Caco-2 (cell line): Measurements from ENCODE around the gene KSR2. TPM values are rescaled to one million over a fixed set of nuclear protein-coding genes. Genes with fewer than 3 reads are reported as not detected.

Experiments
- BruUV-seq: library from RNA; stranded (reverse); fragments of 400-500 nt; replicated peaks from 2 replicates; lab custom pipeline; 2021; lab: Mats Ljungman, UMichigan
- CTCF ChIA-PET: fragments of 300-600 bp; sonication (Branson Sonifier 250); formaldehyde crosslinking; loops from one replicate; lab custom pipeline; 2022; ENCODE audit warnings: antibody characterized with exemption; lab: Charles Lee
- POLR2A ChIA-PET: fragments of 300-600 bp; sonication (Branson Sonifier 250); formaldehyde crosslinking; loops from one replicate; lab custom pipeline; 2022; ENCODE audit warnings: antibody characterized with exemption; lab: Charles Lee
- DNase-seq, 2 experiments: peaks; one replicate each; pipeline versions ENCODE4 v3.0.0 to v3.0.0-alpha.2; 2020 to 2022
- H3K27me3 ChIP-seq: replicated peaks from 2 replicates; pipeline ENCODE4 v1.6.0; 2011; ENCODE audit warnings: low read length; ENCODE audit not compliant: control insufficient read depth, insufficient read depth
- H3K36me3 ChIP-seq: 2 replicates; pipeline ENCODE4 v1.5.1; 2011; ENCODE audit warnings: low read length; ENCODE audit not compliant: control insufficient read depth, insufficient read depth
- H3K4me1 ChIP-seq: fragments of 250-450 bp; sonication (Bioruptor Pico); 2 replicates; pipeline ENCODE4 v1.5.1; 2020; ENCODE audit warnings: mild to moderate bottlenecking
- H3K4me3 ChIP-seq: 2 replicates; pipeline ENCODE4 v1.5.1; 2011; ENCODE audit warnings: low read depth, mild to moderate bottlenecking, control low read depth, low read length
- H3K9me3 ChIP-seq: fragments of 250-450 bp; sonication (Bioruptor Pico); 2 replicates; pipeline ENCODE4 v1.5.1; 2020; ENCODE audit warnings: mild to moderate bottlenecking, moderate library complexity
- H3K27ac Mint-ChIP-seq: one replicate; pipeline ENCODE4 v1.8.0; 2022; ENCODE audit warnings: mixed read lengths; ENCODE audit not compliant: unreplicated experiment
- H3K27me3 Mint-ChIP-seq: one replicate; pipeline ENCODE4 v1.8.0; 2022; ENCODE audit warnings: mixed read lengths; ENCODE audit not compliant: insufficient read depth, unreplicated experiment
- H3K36me3 Mint-ChIP-seq: one replicate; pipeline ENCODE4 v1.8.0; 2022; ENCODE audit warnings: mild to moderate bottlenecking, mixed read lengths; ENCODE audit not compliant: insufficient read depth, unreplicated experiment
- H3K4me1 Mint-ChIP-seq: one replicate; pipeline ENCODE4 v1.8.0; 2022; ENCODE audit warnings: low read depth, mixed read lengths; ENCODE audit not compliant: unreplicated experiment
- H3K4me3 Mint-ChIP-seq: one replicate; pipeline ENCODE4 v1.8.0; 2022; ENCODE audit warnings: mild to moderate bottlenecking, moderate library complexity, mixed read lengths; ENCODE audit not compliant: unreplicated experiment
- H3K9me3 Mint-ChIP-seq: one replicate; pipeline ENCODE4 v1.8.0; 2022; ENCODE audit warnings: mixed read lengths; ENCODE audit not compliant: unreplicated experiment
- CTCF ChIP-seq, 2 experiments: fragments of 200-600 bp in 1 of 2; IDR thresholded peaks; 1 replicate in 1 of 2; 2 replicates in 1 of 2; pipeline versions ENCODE4 v1.5.1 to v1.8.0; 2011 to 2022; ENCODE audit warnings: antibody characterized with exemption in 1 of 2, control low read depth in 1 of 2, inconsistent platforms in 1 of 2, low read depth in 1 of 2, low read length in 1 of 2, mild to moderate bottlenecking in 1 of 2, moderate library complexity in 1 of 2; ENCODE audit not compliant: insufficient read depth in 1 of 2, severe bottlenecking in 1 of 2, unreplicated experiment in 1 of 2
- intact Hi-C: fragments of 100-400 bp; cut with micrococcal nuclease; formaldehyde crosslinking; loops from one replicate; pipeline ENCODE4 v1.10.0; 2022; ENCODE audit not compliant: unreplicated experiment
- total RNA-seq: library from RNA; stranded (reverse); gene quantifications from 2 replicates; pipeline ENCODE4 v1.2.3, GENCODE V29; 2022

KSR2 gene
- total RNA-seq, 1 experiment from 2014 or later = 0.66 TPM

GRCh38 chr12:117469883-117470483, 498.8 kb downstream of the KSR2 start:
- ChIA-PET POLR2A (no interaction called here), CTCF (no interaction called here)
- no peaks in the 10 kb centered on the region for H3K9me3 ChIP-seq
- TF ChIP-seq CTCF (IDR thresholded peaks at IDR 0.05; ENCODE audit: insufficient read depth in 1 of 2, low read depth in 1 of 2, low read length in 1 of 2, severe bottlenecking in 1 of 2, unreplicated experiment in 1 of 2) = no peak
- no TSS peak for BruUV-seq
- H3K36me3 ChIP-seq = no peaks in the 10 kb centered on the region
- Mint-ChIP-seq H3K36me3 (no peaks in the 10 kb centered on the region), H3K27ac (no peak overlapping the region), H3K4me3 (no peak overlapping the region), H3K9me3 (no peaks in the 10 kb centered on the region), H3K27me3 (peaks cover 5% of the 10 kb centered on the region), H3K4me1 (peaks cover 7% of the 10 kb centered on the region)
- no peak for DNase-seq
- peaks cover 12% of the 10 kb centered on the region for H3K4me1 ChIP-seq
- no peaks in the 10 kb centered on the region for H3K27me3 ChIP-seq
- intact Hi-C loops = no loop called here
- no peak overlapping the region for H3K4me3 ChIP-seq

- CTCF ChIA-PET = no interaction called here
- no peaks in the 10 kb centered on the region for H3K27me3 ChIP-seq
- Mint-ChIP-seq H3K9me3 (no peaks in the 10 kb centered on the region), H3K4me3 (no peak overlapping the region), H3K36me3 (no peaks in the 10 kb centered on the region), H3K4me1 (peaks cover 7% of the 10 kb centered on the region), H3K27ac (no peak overlapping the region), H3K27me3 (no peaks in the 10 kb centered on the region)
- no TSS peak for BruUV-seq
- POLR2A ChIA-PET = no interaction called here
- H3K36me3 ChIP-seq = no peaks in the 10 kb centered on the region
- peaks cover 12% of the 10 kb centered on the region for H3K4me1 ChIP-seq
- H3K9me3 ChIP-seq = no peaks in the 10 kb centered on the region
- no peak for DNase-seq
- intact Hi-C loops = no loop called here
- no peak for TF ChIP-seq CTCF (IDR thresholded peaks at IDR 0.05; ENCODE audit: insufficient read depth in 1 of 2, low read depth in 1 of 2, low read length in 1 of 2, severe bottlenecking in 1 of 2, unreplicated experiment in 1 of 2)
- no peak overlapping the region for H3K4me3 ChIP-seq
Measured at GRCh38 chr12:117468016-117468415, 500.8 kb downstream of the KSR2 start.

GRCh38 chr12:117467588-117467987, 501.2 kb downstream of the KSR2 start:
- BruUV-seq = no TSS peak

More at GRCh38 chr12:117467588-117467987, 501.2 kb downstream of the KSR2 start:
- no peak for DNase-seq
- Mint-ChIP-seq H3K27ac (no peak overlapping the region), H3K27me3 (no peaks in the 10 kb centered on the region), H3K9me3 (no peaks in the 10 kb centered on the region), H3K4me3 (no peak overlapping the region), H3K36me3 (no peaks in the 10 kb centered on the region), H3K4me1 (peaks cover 7% of the 10 kb centered on the region)
- Histone ChIP-seq H3K4me1 (peaks cover 12% of the 10 kb centered on the region), H3K27me3 (no peaks in the 10 kb centered on the region), H3K4me3 (no peak overlapping the region), H3K9me3 (no peaks in the 10 kb centered on the region), H3K36me3 (no peaks in the 10 kb centered on the region)
- intact Hi-C loops = no loop called here
- POLR2A ChIA-PET = no interaction called here
- CTCF ChIA-PET = no interaction called here
- TF ChIP-seq CTCF (IDR thresholded peaks at IDR 0.05; ENCODE audit: insufficient read depth in 1 of 2, low read depth in 1 of 2, low read length in 1 of 2, severe bottlenecking in 1 of 2, unreplicated experiment in 1 of 2) = no peak
